Putamen (tissue), 1 donor: ENCODE results near the gene RPAP3.
A peak's percentile ranks its signal among the peaks of the same experiment; 100 is the strongest.

Source experiments
- DNase-seq: peaks from one replicate; pipeline ENCODE4 v3.0.0-alpha.2; 2016; ENCODE audit warnings: low spot score

RPAP3 gene

GRCh38 chr12:47742253-47742825, 36.5 kb upstream of the RPAP3 start:
- DNase-seq = no peak

GRCh38 chr12:47741340-47741703, 35.5 kb upstream of the RPAP3 start:
- peak; percentile 96 for DNase-seq

GRCh38 chr12:47740606-47741339, 34.9 kb upstream of the RPAP3 start:
- no peak for DNase-seq

DNA sequence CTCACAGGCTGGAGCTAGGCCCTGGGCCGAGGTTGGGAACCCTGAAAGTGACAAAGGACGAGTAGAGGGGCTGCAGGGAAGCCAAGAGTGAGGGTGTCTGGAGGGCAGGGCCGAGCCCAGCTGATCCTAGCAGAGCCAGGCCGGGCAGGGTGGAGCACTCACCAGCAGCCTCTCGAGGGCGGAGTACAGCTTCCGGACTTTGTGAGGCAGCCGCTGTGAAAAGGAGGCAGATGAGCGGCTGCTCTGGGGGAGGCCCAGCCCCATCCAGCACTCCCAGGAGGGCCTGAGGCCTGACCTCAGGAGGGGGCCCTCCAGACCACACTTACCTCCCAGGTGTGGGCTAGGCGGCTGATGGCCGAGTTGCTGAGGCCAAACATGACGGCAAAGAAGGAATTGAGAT, 34.1 kb upstream of the RPAP3 start:
- DNase-seq = no peak

- DNase-seq = no peak
These were observed 33.5 kb upstream of the RPAP3 start for GRCh38 chr12:47739297-47739696.

GRCh38 chr12:47737936-47738594, 32.2 kb upstream of the RPAP3 start:
- DNase-seq = no peak

- DNase-seq = peak; percentile 85
These were observed 31.2 kb upstream of the RPAP3 start for GRCh38 chr12:47736877-47737676.

DNA sequence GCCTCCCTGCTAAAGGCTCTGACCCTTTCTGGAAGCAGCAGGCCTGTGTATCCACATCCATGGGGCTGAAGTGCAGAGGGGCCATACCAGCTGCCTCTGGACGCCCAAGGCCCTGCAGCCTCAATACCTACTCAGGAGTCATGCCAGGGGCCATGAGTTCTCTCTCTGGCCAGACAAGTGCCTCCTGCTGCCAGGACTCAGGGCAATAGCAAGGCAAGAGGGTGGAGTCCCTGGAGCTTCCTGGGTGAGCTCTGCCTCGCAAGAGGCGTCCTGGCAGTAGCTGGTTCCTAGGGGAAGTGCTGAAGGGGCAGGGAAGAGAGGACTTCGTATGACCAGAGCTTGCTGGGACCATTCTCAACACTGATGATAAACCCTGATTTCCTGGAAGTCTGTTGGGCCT, 30.4 kb upstream of the RPAP3 start:
- no peak for DNase-seq

GRCh38 chr12:47735649-47736048, 29.8 kb upstream of the RPAP3 start:
- DNase-seq = no peak

DNA sequence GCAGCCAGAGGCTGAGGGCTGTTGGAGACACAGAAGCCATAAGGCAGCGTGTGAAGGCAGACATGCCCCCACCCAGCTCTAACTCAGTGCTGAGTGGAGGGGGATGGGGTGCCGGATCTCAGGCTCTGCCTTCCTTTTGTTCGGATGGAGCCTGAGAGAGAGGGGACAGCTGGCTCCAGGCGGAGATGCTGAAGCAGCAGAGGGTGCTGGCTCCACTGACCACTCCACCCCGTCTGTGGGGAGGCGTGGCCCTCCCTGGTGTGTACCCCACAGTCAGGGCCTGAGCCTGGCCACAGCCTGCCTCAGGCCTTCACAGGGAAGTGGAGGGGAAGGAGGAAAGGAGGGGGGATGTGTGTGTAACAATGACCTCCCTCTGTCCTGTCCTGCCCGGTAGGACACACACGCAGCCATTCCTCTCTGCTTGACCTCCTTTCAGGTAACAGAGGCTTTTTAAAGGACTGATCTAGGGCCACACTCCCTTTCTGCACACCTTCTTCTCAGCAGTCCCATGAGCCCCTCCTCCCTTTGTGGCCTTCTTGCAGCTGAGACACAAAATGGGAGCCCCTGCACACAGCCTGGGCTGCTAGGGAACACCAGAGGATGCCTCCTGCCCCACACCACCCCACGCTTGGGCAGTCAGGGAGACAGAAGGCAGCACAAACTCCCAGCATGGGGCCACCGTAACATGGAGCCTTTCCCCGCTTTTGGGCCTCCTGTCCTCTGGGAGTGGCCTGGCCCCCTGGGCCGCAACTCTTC, 29.1 kb upstream of the RPAP3 start:
- no peak for DNase-seq

- no peak for DNase-seq
These were observed 27.3 kb upstream of the RPAP3 start for GRCh38 chr12:47733142-47733541.

- no peak for DNase-seq
These were observed 26.7 kb upstream of the RPAP3 start for GRCh38 chr12:47732504-47732903.

DNA sequence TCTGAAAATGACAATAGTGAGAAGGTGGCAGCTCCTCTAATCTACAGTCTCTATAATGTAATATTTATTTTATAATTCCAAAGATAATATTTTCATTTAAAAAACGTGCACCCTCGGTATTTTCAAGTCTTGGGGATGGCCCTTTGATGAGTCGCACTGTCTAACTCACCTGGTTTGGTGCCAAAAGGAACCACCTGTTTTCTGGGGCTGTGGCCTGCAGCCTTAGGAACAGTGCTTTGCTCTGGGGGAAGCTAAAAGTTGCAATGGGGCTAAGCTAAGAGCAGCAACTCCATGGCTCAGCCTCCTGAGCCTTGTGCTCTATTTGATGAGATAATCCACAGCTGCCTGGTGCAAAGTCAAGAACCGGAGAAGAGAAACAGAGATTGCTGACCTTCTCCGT, 25.9 kb upstream of the RPAP3 start:
- DNase-seq = no peak

GRCh38 chr12:47730341-47730744, 24.5 kb upstream of the RPAP3 start:
- DNase-seq = no peak

- no peak for DNase-seq
These were observed 23.4 kb upstream of the RPAP3 start for GRCh38 chr12:47729233-47729632.

DNA sequence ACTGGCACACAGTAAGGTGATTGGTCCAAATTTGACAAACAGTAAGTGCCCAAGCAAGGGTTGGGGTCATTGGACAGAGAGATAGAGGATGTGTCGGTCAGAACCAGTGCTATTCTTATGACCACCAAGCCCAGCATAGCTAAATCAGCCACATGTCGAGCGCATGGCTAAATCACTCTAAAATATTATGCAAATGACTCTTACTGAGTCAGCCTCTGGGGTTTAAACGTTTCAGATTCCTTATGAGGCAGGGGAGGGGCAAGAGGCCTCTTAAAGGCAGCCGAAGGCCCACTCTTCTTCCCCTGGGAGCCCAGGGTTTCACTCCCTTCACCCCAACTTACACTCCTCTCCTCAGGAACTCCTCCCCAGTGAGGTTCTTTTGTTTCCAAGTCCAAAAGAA, 20.1 kb upstream of the RPAP3 start:
- no peak for DNase-seq

GRCh38 chr12:47725091-47725772, 19.4 kb upstream of the RPAP3 start, which contains the start of gene ENDOU:
Gene ENDOU (minus strand): TSS chr12:47725490. CDS start chr12:47725413, 77 bp downstream.
- DNase-seq = no peak

DNA sequence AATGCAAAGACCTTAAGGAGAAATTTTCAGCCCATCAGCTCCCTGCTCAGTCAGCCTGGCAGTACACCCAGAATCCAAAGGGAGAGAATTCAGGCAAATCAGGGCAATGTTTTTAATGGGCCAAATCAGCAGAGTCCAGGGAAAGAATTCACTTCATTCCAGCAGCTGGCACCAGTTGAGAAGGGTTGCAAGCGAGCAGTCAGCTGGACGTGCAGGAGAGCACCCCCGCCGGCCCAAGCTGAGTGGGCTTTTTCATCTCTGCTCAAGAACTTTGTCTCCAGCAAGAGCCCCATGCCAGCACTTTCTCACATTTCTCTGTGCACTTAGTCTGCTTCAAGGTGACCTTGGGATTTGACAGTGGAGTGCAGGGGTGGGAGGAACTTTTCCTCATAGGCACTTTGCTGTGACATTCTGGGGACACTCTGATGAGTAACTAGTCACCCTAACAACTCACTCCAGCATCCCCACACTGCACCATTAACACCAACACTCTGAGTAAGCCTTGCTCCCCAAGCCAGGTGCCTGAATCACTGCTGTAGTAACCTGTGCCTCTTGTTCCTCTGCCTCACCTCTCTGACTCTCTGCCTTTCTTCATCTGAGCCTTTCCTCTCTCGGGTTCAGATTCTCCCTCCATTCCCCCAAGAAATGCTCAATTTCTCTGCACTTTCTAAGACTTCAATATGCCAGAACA, 17.3 kb upstream of the RPAP3 start:
- DNase-seq = peak; percentile 72

DNA sequence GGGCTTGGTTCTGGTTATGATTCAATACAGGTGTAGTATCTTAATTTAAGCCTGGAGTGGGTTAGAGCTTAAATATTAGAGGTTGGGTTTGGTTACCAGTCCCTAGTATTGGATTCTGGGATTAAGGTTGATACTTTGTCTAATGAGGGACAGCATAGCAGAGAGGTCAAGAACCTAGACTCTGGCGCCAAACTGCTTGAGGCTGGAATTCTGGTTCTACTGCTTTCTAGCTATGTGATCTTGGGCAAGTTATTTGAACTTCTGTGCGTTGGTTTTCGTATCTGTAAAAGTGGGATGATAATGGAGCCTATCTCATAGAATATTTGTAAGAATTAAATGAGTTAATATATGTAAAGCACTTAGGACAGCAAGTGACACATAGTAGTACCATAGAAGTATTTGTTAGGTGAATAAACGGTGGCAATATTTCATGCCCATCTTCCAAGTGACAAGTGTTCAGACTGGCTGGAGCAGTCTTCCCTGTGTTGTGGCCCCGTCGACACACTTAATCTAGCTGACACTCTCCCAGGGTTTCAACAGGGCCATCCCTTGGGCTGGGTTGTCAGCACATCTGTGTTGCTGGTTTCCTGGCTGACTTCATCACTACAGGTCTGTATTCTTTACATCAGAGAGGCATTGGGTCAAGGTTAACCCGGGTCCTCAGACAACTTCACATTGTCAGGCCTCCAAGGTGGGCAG, 16.5 kb upstream of the RPAP3 start:
- no peak for DNase-seq

- no peak for DNase-seq
These were observed 15.7 kb upstream of the RPAP3 start for GRCh38 chr12:47721431-47721973.
